HFFc6 (cell line): ENCODE results near the gene RBBP4. TPM values are rescaled to one million over a fixed set of nuclear protein-coding genes. Genes with fewer than 3 reads are reported as not detected.
A peak's percentile ranks its signal among the peaks of the same experiment; 100 is the strongest.

Experiments
- DNase-seq: peaks from one replicate; pipeline ENCODE4 v3.0.0-alpha.2; 2018
- H3K27ac Mint-ChIP-seq: 2 replicates; pipeline ENCODE4 v1.8.0; 2020; ENCODE audit warnings: mild to moderate bottlenecking, mixed read lengths
- H3K27me3 Mint-ChIP-seq: 2 replicates; pipeline ENCODE4 v1.8.0; 2021; ENCODE audit warnings: mild to moderate bottlenecking, moderate library complexity, mixed read lengths; ENCODE audit not compliant: insufficient read depth
- H3K36me3 Mint-ChIP-seq: 2 replicates; pipeline ENCODE4 v1.8.0; 2021; ENCODE audit warnings: low read depth, mixed read lengths
- H3K4me1 Mint-ChIP-seq: 2 replicates; pipeline ENCODE4 v1.8.0; 2020; ENCODE audit warnings: low read depth, mixed read lengths
- H3K4me3 Mint-ChIP-seq: 2 replicates; pipeline ENCODE4 v1.8.0; 2020; ENCODE audit warnings: mild to moderate bottlenecking, moderate library complexity, mixed read lengths
- H3K9me3 Mint-ChIP-seq: 2 replicates; pipeline ENCODE4 v1.8.0; 2020; ENCODE audit warnings: mild to moderate bottlenecking, mixed read lengths
- total RNA-seq, 6 experiments: library from RNA; stranded (reverse); fragmentation: NEBNext Ultra II Directional; extraction: Animal tissue kit (Norgen Biotek cat#: 25700); gene quantifications; 2 replicates in 1 of 6; 3 replicates in 5 of 6; pipeline ENCODE4 v1.2.3, GENCODE V29; 2021
- TF ChIP-seq, protein P1 (sequence below): fragments of 200-600 bp; sonication (generic); IDR thresholded peaks from 2 replicates; pipeline ENCODE4 v1.5.0; 2021; ENCODE audit warnings: antibody characterized with exemption, mild to moderate bottlenecking

RBBP4 gene
- total RNA-seq, 6 experiments from 2014 or later = 108 to 137 (median 124) TPM

GRCh38 chr1:32715901-32716311, 64.9 kb downstream of the RBBP4 start:
- H3K4me1 Mint-ChIP-seq = peaks cover 20% of the 10 kb centered on the region
- H3K27ac Mint-ChIP-seq = no peak overlapping the region
- TF ChIP-seq, protein P1, sequence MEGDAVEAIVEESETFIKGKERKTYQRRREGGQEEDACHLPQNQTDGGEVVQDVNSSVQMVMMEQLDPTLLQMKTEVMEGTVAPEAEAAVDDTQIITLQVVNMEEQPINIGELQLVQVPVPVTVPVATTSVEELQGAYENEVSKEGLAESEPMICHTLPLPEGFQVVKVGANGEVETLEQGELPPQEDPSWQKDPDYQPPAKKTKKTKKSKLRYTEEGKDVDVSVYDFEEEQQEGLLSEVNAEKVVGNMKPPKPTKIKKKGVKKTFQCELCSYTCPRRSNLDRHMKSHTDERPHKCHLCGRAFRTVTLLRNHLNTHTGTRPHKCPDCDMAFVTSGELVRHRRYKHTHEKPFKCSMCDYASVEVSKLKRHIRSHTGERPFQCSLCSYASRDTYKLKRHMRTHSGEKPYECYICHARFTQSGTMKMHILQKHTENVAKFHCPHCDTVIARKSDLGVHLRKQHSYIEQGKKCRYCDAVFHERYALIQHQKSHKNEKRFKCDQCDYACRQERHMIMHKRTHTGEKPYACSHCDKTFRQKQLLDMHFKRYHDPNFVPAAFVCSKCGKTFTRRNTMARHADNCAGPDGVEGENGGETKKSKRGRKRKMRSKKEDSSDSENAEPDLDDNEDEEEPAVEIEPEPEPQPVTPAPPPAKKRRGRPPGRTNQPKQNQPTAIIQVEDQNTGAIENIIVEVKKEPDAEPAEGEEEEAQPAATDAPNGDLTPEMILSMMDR = no peak
- H3K9me3 Mint-ChIP-seq = no peaks in the 10 kb centered on the region
- no peak overlapping the region for H3K4me3 Mint-ChIP-seq
- H3K36me3 Mint-ChIP-seq = no peaks in the 10 kb centered on the region
- peak; percentile 17 for DNase-seq
- H3K27me3 Mint-ChIP-seq = peaks cover 4% of the 10 kb centered on the region

DNA sequence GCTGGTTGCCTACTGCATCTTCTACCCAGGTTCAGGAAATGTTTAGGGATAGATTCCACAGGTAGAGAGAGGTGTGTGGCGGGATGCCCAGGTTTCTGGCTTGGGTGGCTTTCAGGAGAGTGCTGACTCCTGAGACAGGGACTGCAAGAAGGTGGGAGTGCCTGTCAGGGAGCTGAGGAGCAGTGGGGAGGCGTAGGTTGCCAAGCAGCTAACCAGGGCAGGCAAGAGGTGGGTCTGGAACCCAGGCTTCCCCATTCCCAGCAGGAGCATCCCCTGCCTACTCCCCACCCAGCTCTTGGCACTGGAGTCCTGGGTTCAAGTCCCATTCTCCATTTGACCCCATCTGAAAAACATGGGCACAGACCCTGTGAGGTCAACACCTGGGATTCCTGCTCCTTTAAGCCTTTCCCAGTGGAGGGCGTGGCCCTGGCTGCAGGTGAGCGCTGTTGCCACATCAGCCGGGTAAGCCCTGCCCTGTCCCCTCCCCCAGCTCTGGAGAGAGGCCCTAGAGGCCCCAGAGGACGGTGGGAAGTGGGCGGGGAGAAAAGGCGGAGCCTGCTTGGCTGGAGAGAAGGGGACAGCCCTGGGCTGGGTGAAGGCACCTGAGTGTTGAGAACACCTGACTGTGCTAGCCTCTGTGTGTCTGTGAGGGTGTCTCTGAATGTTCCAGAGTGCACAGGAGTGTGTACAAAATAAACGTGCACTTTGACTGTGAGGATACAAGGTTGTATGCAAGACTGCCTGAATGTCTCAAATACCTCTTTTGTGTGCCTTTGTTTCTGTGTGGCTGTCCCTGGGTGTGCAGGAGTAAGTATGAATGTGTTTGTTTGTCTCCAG, 65.5 kb downstream of the RBBP4 start:
- TF ChIP-seq, protein P1 = no peak
- H3K4me3 Mint-ChIP-seq = no peak overlapping the region
- DNase-seq = no peak
- H3K36me3 Mint-ChIP-seq = no peaks in the 10 kb centered on the region
- H3K4me1 Mint-ChIP-seq = peaks cover 20% of the 10 kb centered on the region
- peaks cover 9% of the 10 kb centered on the region for H3K27me3 Mint-ChIP-seq
- no peak overlapping the region for H3K27ac Mint-ChIP-seq
- H3K9me3 Mint-ChIP-seq = no peaks in the 10 kb centered on the region

- no peak overlapping the region for H3K27ac Mint-ChIP-seq
- no peaks in the 10 kb centered on the region for H3K9me3 Mint-ChIP-seq
Measured at GRCh38 chr1:32717503-32717902, 66.5 kb downstream of the RBBP4 start.

GRCh38 chr1:32718036-32718435, 67.0 kb downstream of the RBBP4 start:
- no peaks in the 10 kb centered on the region for H3K9me3 Mint-ChIP-seq
- no peak overlapping the region for H3K27ac Mint-ChIP-seq
- DNase-seq = no peak
- no peaks in the 10 kb centered on the region for H3K36me3 Mint-ChIP-seq
- peaks cover 22% of the 10 kb centered on the region for H3K4me1 Mint-ChIP-seq
- TF ChIP-seq, protein P1 = no peak
- no peak overlapping the region for H3K4me3 Mint-ChIP-seq
- peaks cover 8% of the 10 kb centered on the region for H3K27me3 Mint-ChIP-seq

More at GRCh38 chr1:32717503-32717902, 66.5 kb downstream of the RBBP4 start:
- Mint-ChIP-seq H3K36me3 (no peaks in the 10 kb centered on the region), H3K4me1 (peaks cover 21% of the 10 kb centered on the region), H3K4me3 (no peak overlapping the region), H3K27me3 (peaks cover 9% of the 10 kb centered on the region)
- TF ChIP-seq, protein P1 = no peak
- DNase-seq = no peak

GRCh38 chr1:32718527-32718926, 67.5 kb downstream of the RBBP4 start:
- Mint-ChIP-seq H3K9me3 (no peaks in the 10 kb centered on the region), H3K27me3 (peaks cover 5% of the 10 kb centered on the region; the same call in 1 of the 2 replicates), H3K4me1 (peaks cover 22% of the 10 kb centered on the region), H3K4me3 (no peak overlapping the region), H3K36me3 (no peaks in the 10 kb centered on the region), H3K27ac (no peak overlapping the region)
- TF ChIP-seq, protein P1 = no peak
- no peak for DNase-seq
